ENCODE measurements around the gene TOM1.

DNA sequence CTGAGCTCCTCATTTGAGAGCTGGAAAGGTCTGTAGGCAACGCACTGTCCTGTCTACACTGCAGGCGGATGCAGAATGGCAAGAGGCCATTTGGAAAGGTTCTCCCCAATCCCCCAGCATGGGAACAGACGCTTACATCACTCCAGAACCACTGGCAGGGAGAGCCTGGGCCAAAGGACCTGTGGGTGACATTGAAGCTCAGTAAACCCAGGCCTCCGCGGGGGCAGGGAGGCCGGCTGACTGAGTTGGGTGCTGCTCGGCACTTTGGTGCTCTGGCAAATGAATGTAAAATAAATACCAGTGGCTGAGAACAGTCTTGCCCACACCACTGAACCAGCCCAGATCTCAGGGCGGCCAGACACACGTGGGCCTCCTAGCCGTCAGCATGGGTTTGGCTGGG, 22.4 kb downstream of the TOM1 start:
- TF ChIP-seq, protein P1, sequence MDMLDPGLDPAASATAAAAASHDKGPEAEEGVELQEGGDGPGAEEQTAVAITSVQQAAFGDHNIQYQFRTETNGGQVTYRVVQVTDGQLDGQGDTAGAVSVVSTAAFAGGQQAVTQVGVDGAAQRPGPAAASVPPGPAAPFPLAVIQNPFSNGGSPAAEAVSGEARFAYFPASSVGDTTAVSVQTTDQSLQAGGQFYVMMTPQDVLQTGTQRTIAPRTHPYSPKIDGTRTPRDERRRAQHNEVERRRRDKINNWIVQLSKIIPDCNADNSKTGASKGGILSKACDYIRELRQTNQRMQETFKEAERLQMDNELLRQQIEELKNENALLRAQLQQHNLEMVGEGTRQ (IDR thresholded peaks at IDR 0.05; ENCODE audit: borderline replicate concordance, low read depth, low read length), result no peak
- TF ChIP-seq TAF1 (IDR thresholded peaks at IDR 0.05; ENCODE audit: borderline replicate concordance, low read depth, low read length) (no peak), CTCF (IDR thresholded peaks at IDR 0.05) (no peak), EP300 (IDR thresholded peaks at IDR 0.05; ENCODE audit: borderline replicate concordance in 1 of 2, low read depth in 1 of 2, low read length in 1 of 2) (no peak), RXRA (IDR thresholded peaks at IDR 0.05; ENCODE audit: borderline replicate concordance, low read depth) (no peak), POLR2AphosphoS5 (IDR thresholded peaks at IDR 0.05; ENCODE audit: low read depth, low read length) (no peak), MAX (IDR thresholded peaks at IDR 0.05; ENCODE audit: low read depth) (no peak), SMC3 (IDR thresholded peaks at IDR 0.05; ENCODE audit: low read depth, low read length) (no peak), GABPA (IDR thresholded peaks at IDR 0.05; ENCODE audit: low read depth) (no peak), YY1 (IDR thresholded peaks at IDR 0.05; ENCODE audit: low read depth) (no peak), TCF12 (IDR thresholded peaks at IDR 0.05) (no peak)

Data from SK-N-SH (cell line).